Endometrial microvascular endothelial cells (primary cell): ENCODE measurements around the gene MAP3K7CL. TPM values are rescaled to one million over a fixed set of nuclear protein-coding genes. Genes with fewer than 3 reads are reported as not detected.

ENCODE experiments used
- in situ Hi-C: cut with HindIII; loops from 2 replicates; pipeline ENCODE4 v1.10.0; 2017; ENCODE audit warnings: low sequenced_read_pairs, low pct_unique_long_range_greater_than_20kb; ENCODE audit errors: inconsistent ontology term
- total RNA-seq: library from RNA; depleted of rRNA; stranded (reverse); fragments of >200 nt; gene quantifications from one replicate; pipeline ENCODE4 v1.2.3, GENCODE V29; 2015; ENCODE audit errors: inconsistent ontology term

Gene MAP3K7CL, protein sequence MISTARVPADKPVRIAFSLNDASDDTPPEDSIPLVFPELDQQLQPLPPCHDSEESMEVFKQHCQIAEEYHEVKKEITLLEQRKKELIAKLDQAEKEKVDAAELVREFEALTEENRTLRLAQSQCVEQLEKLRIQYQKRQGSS
- total RNA-seq: 6.8 TPM

DNA sequence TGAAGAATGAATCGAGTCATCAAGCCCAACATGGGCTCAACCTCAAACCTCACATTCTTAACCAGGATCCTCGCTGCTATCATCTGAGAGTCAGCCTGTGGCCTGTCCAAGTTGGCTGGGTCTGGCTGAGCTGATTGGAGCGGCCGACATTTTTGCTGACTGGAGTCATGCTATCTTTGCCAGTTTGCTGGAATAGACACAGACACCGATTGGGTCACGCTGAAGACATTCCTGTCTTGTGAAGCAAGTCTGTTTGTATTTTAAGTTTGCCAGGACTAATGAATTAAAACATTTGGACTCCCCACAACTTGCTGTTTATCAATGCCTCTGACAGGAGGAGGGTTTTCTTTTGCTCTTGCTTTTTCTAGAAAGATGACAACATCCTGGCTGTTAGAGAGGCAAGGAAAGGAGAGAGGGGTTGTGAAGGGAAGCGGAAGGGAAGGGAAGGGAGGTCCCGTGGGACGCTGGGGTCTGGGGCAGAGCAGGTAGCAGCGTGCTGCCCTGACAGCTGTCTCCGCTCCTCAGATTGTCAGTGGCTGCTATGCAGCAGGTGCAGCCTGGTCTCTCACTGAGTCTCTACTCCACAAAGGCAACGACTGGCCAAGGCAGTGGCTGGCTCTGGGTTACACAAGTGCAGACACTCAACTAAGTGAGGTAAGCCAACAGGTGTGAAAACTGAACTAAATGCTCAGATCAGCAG is at the start of gene MAP3K7CL:
MAP3K7CL (plus strand) TSS at position 375 of the 700 bp plus-strand sequence. CDS start 2,701 bp downstream, outside the sequence.
- in situ Hi-C loops: no loop called here

GRCh38 chr21:29082046-29082815 is 48.2 kb upstream of the MAP3K7CL start:
- in situ Hi-C loops: loop anchor here (25.0 kb wide), 1 partner anchor 280 kb away; no protein-coding TSS in a partner anchor

- in situ Hi-C loops: loop anchor here (25.0 kb wide), 1 partner anchor 279 kb away; no protein-coding TSS in a partner anchor
Observed at GRCh38 chr21:29083306-29083705, 47.1 kb upstream of the MAP3K7CL start.

- in situ Hi-C loops: loop anchor here (25.0 kb wide), 1 partner anchor 278 kb away; no protein-coding TSS in a partner anchor
Observed at GRCh38 chr21:29084372-29084771, 46.1 kb upstream of the MAP3K7CL start.

- in situ Hi-C loops: loop anchor here (25.0 kb wide), 1 partner anchor 277 kb away; no protein-coding TSS in a partner anchor
Observed at GRCh38 chr21:29085106-29085752, 45.2 kb upstream of the MAP3K7CL start.

GRCh38 chr21:29091033-29091432 is 39.4 kb upstream of the MAP3K7CL start:
- in situ Hi-C loops: loop anchor here (25.0 kb wide), 1 partner anchor 271 kb away; no protein-coding TSS in a partner anchor

DNA sequence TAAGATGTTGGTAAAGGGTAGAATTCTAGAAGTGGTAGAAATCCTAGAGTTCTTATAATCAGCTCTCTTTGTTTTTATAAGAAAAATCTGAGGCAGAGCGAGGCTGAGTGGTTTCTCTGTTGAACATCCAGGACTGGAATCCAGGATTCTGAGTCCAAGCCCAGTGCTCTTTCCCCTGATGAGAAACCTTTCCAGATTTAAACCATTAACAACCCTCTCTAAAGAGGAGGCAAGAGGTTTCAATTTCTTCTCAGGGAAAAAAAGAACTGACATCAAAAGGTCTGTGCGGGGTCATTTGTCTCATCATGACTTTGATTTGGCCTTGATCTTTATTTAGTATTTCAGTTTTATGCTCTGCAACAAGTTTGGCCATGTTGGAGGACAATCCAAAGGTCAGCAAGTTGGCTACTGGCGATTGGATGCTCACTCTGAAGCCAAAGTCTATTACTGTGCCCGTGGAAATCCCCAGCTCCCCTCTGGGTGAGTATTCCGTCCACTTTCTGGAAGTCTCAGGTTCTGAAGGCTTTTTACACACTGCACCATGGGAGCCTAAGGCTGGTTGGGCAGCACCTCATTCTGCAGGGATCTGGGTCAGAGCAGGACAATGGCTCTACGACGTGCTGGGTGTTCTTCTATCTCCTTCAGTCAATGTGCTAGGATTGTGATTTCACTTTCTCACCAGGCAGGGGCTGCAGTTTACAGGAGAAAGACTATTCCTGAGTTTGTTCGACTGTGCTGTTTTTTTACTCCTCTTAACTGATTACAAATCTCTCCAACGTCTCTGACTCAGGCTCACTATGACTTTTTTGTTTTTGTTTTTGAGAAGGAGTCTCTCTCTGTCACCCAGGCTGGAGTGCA is 38.1 kb upstream of the MAP3K7CL start:
- in situ Hi-C loops: loop anchor here (25.0 kb wide), 1 partner anchor 270 kb away; no protein-coding TSS in a partner anchor

- in situ Hi-C loops: loop anchor here (25.0 kb wide), 1 partner anchor 266 kb away; no protein-coding TSS in a partner anchor
Observed at GRCh38 chr21:29096218-29097015, 34.0 kb upstream of the MAP3K7CL start.

- in situ Hi-C loops: loop anchor here (25.0 kb wide), 1 partner anchor 264 kb away; no protein-coding TSS in a partner anchor
Observed at GRCh38 chr21:29098156-29098555, 32.3 kb upstream of the MAP3K7CL start.

GRCh38 chr21:29102791-29103257 is 27.6 kb upstream of the MAP3K7CL start:
- in situ Hi-C loops: no loop called here

GRCh38 chr21:29104239-29104708 is 26.2 kb upstream of the MAP3K7CL start:
- in situ Hi-C loops: no loop called here

GRCh38 chr21:29105218-29105617 is 25.2 kb upstream of the MAP3K7CL start:
- in situ Hi-C loops: no loop called here

- in situ Hi-C loops: no loop called here
Observed at GRCh38 chr21:29114765-29115500, 15.5 kb upstream of the MAP3K7CL start.

- in situ Hi-C loops: no loop called here
Observed at GRCh38 chr21:29115899-29116298, 14.5 kb upstream of the MAP3K7CL start.

GRCh38 chr21:29117372-29117955 is 13.0 kb upstream of the MAP3K7CL start:
- in situ Hi-C loops: no loop called here

- in situ Hi-C loops: no loop called here
Observed at GRCh38 chr21:29121759-29122158, 8.7 kb upstream of the MAP3K7CL start.
